ENCODE measurements around the gene SLC25A4. TPM values are rescaled to one million over a fixed set of nuclear protein-coding genes. Genes with fewer than 3 reads are reported as not detected.

The SLC25A4 gene
- polyA plus RNA-seq, 3 donors = 0.07 TPM; not detected in 2

DNA sequence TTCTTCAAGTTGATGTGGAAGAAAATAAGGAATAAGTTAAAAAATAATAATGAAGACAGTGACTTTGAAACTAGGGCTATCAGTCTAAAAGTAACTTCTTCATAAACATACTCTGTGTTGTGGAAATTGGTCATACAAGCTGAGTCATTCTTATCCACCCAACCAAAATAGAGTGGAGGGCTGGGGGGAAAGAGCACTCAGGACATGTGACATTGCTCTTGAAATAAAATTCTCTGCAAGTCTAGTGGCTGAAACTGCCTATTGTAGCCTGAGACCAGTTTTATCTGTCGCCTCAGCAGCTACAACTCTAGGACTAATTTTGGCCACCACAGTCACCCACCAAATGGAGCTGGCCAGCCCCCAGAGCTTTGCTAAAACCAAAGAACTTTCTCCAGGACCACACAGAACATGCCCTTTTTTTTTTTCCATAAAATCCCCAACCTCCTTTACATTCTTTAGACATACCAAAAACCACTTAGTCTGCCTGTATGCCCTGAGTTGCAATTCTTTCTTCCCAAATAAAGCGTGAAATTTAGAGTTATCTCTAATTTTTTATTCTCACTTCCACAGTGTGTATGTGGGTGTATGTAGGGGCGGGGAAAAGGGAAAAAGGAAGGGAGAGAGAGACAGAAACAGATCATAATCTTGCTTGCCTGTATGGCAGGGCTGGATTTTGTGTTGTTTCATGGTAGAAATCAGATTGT lies 23.0 kb upstream of the SLC25A4 start:
- H3K79me2 ChIP-seq (ENCODE audit: insufficient read depth, low read length) = no peaks in the 10 kb centered on the region
- H3K4me1 ChIP-seq (ENCODE audit: control insufficient read depth in 1 of 2, insufficient read depth in 2 of 2, low read length in 2 of 2) = no peaks in the 10 kb centered on the region
- no peak overlapping the region for H3K9ac ChIP-seq (ENCODE audit: insufficient read depth, low read length, poor library complexity, severe bottlenecking)
- no peaks in the 10 kb centered on the region for H4K20me1 ChIP-seq (ENCODE audit: insufficient read depth, low read length)
- intact Hi-C loops (cut with micrococcal nuclease) = no loop called here
- no peak overlapping the region for H3K27ac ChIP-seq (ENCODE audit: low read depth in 1 of 2, low read length in 2 of 2)
- no peak for DNase-seq
- TF ChIP-seq, protein P1, sequence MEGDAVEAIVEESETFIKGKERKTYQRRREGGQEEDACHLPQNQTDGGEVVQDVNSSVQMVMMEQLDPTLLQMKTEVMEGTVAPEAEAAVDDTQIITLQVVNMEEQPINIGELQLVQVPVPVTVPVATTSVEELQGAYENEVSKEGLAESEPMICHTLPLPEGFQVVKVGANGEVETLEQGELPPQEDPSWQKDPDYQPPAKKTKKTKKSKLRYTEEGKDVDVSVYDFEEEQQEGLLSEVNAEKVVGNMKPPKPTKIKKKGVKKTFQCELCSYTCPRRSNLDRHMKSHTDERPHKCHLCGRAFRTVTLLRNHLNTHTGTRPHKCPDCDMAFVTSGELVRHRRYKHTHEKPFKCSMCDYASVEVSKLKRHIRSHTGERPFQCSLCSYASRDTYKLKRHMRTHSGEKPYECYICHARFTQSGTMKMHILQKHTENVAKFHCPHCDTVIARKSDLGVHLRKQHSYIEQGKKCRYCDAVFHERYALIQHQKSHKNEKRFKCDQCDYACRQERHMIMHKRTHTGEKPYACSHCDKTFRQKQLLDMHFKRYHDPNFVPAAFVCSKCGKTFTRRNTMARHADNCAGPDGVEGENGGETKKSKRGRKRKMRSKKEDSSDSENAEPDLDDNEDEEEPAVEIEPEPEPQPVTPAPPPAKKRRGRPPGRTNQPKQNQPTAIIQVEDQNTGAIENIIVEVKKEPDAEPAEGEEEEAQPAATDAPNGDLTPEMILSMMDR (IDR thresholded peaks at IDR 0.05) = no peak
- H3K4me2 ChIP-seq (replicated peaks; ENCODE audit: extremely low read depth, low read length, poor library complexity, severe bottlenecking) = no peak overlapping the region
- Mint-ChIP-seq H3K4me3 (no peak overlapping the region), H3K36me3 (no peaks in the 10 kb centered on the region), H3K4me1 (no peaks in the 10 kb centered on the region), H3K27me3 (ENCODE audit: low read depth in 3 of 3) (peaks cover 19 to 48% (median 25%) of the 10 kb centered on the region in 3 donors), H3K27ac (no peak overlapping the region), H3K9me3 (no peaks in the 10 kb centered on the region)
- no peak overlapping the region for H2AFZ ChIP-seq (ENCODE audit: insufficient read depth, low read depth, low read length, poor library complexity, severe bottlenecking)
- 83% methylated on average over 2 of the region's 3 CpGs for WGBS (ENCODE audit: insufficient coverage)
- no peaks in the 10 kb centered on the region for H3K36me3 ChIP-seq (replicated peaks in 1 of 2; ENCODE audit: control insufficient read depth in 1 of 2, insufficient read depth in 2 of 2, low read length in 2 of 2)
- H3K4me3 ChIP-seq (replicated peaks in 1 of 3; ENCODE audit: low read depth in 2 of 3, low read length in 3 of 3) = no peak overlapping the region
- H3K9me3 ChIP-seq (replicated peaks in 1 of 2; ENCODE audit: control insufficient read depth in 1 of 2, insufficient read depth in 1 of 2, low read length in 2 of 2) = no peaks in the 10 kb centered on the region
- H3K27me3 ChIP-seq (ENCODE audit: control insufficient read depth in 2 of 2, insufficient read depth in 2 of 2, low read length in 2 of 2) = peaks cover 3 to 4% of the 10 kb centered on the region in 2 donors

- intact Hi-C loops (cut with micrococcal nuclease) = no loop called here
- Histone ChIP-seq H3K9ac (ENCODE audit: insufficient read depth, low read length, poor library complexity, severe bottlenecking) (no peak overlapping the region), H2AFZ (ENCODE audit: insufficient read depth, low read depth, low read length, poor library complexity, severe bottlenecking) (no peak overlapping the region), H3K27ac (ENCODE audit: low read depth in 1 of 2, low read length in 2 of 2) (no peak overlapping the region), H3K4me3 (replicated peaks in 1 of 3; ENCODE audit: low read depth in 2 of 3, low read length in 3 of 3) (no peak overlapping the region), H3K4me1 (ENCODE audit: control insufficient read depth in 1 of 2, insufficient read depth in 2 of 2, low read length in 2 of 2) (no peaks in the 10 kb centered on the region), H3K79me2 (ENCODE audit: insufficient read depth, low read length) (no peaks in the 10 kb centered on the region), H3K36me3 (replicated peaks in 1 of 2; ENCODE audit: control insufficient read depth in 1 of 2, insufficient read depth in 2 of 2, low read length in 2 of 2) (no peaks in the 10 kb centered on the region), H3K4me2 (replicated peaks; ENCODE audit: extremely low read depth, low read length, poor library complexity, severe bottlenecking) (no peak overlapping the region), H3K27me3 (ENCODE audit: control insufficient read depth in 2 of 2, insufficient read depth in 2 of 2, low read length in 2 of 2) (peaks cover 3 to 7% of the 10 kb centered on the region in 2 donors), H4K20me1 (ENCODE audit: insufficient read depth, low read length) (no peaks in the 10 kb centered on the region), H3K9me3 (replicated peaks in 1 of 2; ENCODE audit: control insufficient read depth in 1 of 2, insufficient read depth in 1 of 2, low read length in 2 of 2) (no peaks in the 10 kb centered on the region)
- no peaks in the 10 kb centered on the region for H3K9me3 Mint-ChIP-seq
- no peak overlapping the region for H3K4me3 Mint-ChIP-seq
- no peaks in the 10 kb centered on the region for H3K4me1 Mint-ChIP-seq
- H3K27ac Mint-ChIP-seq = no peak overlapping the region
- H3K27me3 Mint-ChIP-seq (ENCODE audit: low read depth in 3 of 3) = peaks cover 24 to 50% (median 29%) of the 10 kb centered on the region in 3 donors
- DNase-seq = no peak
- WGBS (ENCODE audit: insufficient coverage) = 100% methylated on average over 1 of the region's 6 CpGs
- no peaks in the 10 kb centered on the region for H3K36me3 Mint-ChIP-seq
- TF ChIP-seq, protein P1 (IDR thresholded peaks at IDR 0.05) = no peak
Observed at GRCh38 chr4:185120631-185120946, 22.5 kb upstream of the SLC25A4 start.
